GM10847 (cell line): ENCODE results near the gene MREG.

Experiments
- POLR2A ChIP-seq: IDR thresholded peaks from 2 replicates; pipeline ENCODE4 v1.6.1; 2011; ENCODE audit not compliant: insufficient read length; ENCODE audit errors: extremely low read depth

The MREG gene

GRCh38 chr2:215920244-215921100, 92.9 kb downstream of the MREG start:
- no peak for TF ChIP-seq POLR2A

GRCh38 chr2:215919624-215920243, 93.6 kb downstream of the MREG start:
- no peak for TF ChIP-seq POLR2A

- TF ChIP-seq POLR2A, result no peak
These were observed 94.3 kb downstream of the MREG start for GRCh38 chr2:215918901-215919599.

- no peak for TF ChIP-seq POLR2A
These were observed 95.3 kb downstream of the MREG start for GRCh38 chr2:215917953-215918620.

DNA sequence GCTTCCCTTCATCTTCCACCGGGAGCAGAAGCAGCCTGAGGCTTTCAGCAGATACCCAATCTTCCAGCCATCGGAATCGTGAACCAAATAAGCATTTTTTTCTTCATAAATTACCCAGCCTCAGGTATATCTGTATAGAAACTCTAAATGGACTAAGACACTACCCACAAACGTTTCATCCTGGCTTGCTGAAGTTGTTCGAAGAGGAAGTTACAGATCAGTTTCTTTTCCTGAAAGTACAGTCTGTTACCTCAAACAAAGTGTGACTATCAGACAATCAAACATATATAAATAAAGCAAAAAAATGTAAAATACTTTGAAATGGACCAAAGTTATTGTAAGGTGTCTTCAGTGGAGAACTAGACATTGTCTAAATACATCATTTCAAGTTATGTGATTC, 97.9 kb downstream of the MREG start:
- TF ChIP-seq POLR2A, result no peak

GRCh38 chr2:215914777-215915165, 98.6 kb downstream of the MREG start:
- TF ChIP-seq POLR2A, result no peak

DNA sequence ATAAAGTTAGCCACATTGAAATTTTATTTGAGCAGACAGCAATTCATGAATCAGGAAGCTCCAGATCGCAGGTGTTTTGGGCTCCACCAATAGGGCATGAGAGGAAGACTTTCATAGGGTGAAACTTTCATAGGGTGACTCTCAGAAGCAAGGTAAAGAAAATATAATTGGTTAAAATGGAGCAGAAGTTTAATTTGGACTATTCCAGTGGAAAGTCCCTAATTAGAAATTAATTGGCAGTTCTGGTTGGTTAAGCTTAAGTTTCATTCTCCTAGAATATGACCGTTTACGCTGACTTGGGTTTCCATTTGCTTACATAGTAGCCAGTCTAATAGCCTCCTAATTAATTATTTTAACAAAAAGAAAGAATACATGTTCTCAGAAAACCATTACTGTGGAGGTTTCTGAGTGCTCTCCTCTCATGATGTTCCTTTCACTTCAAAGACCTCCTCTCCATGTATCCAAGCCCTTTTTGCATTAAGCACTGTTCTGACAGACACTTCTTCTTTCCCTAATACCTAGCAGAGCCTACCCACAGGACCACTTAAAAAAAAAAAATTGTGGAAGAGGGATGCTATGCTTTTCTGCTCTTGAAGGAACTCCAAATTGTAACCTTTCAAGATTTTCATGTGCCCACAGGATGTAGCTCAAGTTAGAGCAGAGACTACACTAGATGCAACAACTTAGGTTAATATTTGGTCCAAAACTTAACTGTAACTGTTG, 99.1 kb downstream of the MREG start:
- no peak for TF ChIP-seq POLR2A

DNA sequence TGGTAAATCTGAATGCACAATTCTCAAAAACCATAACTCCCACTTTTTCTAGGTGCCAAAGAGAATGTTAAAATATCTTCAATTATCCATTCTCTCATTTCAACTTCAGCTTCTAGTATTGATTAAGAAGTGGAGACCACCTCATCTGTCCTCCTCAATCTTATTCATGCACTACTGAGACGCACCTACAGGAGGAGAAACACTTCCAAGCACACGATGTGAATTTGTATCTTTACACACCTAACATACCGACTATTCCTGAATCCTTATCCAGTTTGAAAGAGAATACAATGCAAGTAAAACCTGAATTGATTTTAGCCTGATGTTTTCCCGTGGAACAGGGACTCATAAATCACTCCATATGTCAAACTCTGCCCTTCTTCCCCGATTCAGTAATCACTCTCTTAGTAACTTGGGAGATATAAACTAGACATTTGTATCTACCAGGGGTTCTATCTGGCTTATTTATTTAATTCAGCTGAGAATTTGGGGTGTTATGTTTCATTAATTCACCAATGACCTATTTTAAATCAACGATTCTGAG, 101.0 kb downstream of the MREG start:
- no peak for TF ChIP-seq POLR2A

GRCh38 chr2:215911301-215912085, 101.9 kb downstream of the MREG start:
- no peak for TF ChIP-seq POLR2A

DNA sequence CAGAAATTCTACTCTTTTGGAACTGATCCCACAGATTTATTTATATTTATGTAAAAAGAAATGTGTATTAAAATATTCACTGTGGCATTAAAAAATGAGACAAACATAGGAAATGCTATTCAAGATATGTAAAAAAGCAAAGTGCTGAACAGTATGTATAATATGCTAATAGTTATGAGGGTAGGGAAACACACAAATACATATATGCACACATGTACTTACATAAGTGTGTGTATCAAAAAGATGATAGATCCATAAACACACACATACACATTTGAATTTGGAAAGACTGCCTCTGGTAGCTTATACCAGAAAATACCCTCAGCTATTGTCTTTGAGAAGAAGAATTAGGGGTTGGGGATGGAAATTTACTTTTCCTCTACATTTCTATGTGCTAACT, 103.2 kb downstream of the MREG start:
- TF ChIP-seq POLR2A, result no peak

DNA sequence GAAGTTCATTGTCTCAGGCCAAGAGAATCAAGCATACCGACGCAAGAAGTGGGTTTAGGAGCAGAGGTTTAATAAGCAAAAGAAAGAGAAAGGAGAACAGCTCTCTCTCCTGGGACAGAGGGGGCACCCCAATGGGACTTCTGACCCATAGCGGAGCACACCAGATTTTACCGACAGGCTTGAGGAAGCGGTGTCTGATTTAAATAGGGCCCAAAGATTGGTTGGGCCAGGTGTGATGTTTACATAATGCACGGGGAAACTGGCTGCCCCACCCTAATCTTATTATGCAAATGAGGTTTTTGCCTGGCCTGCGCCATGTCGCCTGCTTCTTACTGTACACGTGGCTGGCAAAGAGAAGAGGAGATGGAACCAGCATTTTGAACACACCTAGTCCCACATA, 106.2 kb downstream of the MREG start:
- no peak for TF ChIP-seq POLR2A

DNA sequence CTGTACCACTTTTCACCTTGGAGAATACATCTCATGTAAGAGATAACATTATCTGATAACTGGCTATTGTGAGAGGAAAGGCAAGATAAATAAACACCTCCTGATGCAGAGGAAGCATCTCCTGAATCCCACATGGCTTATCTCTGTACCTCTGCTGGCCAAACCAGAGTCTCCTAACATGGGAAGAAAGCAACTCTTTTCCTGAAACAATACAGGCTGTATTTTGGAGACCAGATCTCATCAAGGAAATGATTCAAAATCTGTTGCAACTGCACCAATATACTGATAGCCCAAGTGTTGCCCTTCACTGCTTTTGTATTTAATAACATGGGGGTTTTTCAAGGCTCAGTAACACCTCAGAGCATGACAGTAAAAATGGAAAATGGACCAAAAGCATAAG, 106.9 kb downstream of the MREG start:
- TF ChIP-seq POLR2A, result no peak

DNA sequence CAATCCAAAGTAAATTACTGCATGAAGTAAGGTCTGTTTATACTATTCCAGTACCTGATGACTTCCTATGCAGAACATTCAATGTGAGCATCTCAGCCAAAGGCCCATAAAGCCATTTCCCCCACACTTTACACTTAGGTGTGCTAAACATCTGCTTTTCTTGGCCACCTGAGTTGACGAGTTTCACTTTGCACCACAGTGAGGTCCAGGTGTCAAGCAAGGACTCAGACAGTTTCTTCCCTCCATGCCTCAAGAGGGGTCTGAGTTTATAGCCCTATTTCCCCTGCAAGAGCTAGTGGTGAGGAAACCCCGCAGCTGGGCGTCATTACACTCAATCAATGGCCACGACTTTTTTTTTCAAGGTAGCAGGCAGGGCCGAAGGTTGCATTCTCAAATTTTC, 107.7 kb downstream of the MREG start:
- TF ChIP-seq POLR2A, result no peak

GRCh38 chr2:215904101-215904500, 109.2 kb downstream of the MREG start:
- no peak for TF ChIP-seq POLR2A

DNA sequence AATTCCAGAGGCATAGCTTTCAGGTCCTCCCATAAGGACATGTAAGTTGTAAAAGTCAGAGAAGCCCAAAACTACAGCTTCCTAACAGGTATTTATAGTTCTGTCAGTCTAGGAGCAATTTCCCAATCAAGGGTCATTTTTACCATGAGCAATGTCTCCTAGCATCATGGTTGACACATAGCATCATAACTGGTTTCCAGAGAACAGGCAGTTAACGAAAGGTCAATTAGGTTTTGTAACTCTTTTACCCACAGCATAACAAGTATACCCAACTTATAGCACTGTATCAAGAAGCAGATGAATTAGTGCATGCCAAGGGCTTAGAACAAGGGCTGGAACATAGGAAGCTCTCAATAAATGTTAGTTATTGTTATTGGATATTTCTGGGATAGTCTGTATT, 110.1 kb downstream of the MREG start:
- TF ChIP-seq POLR2A, result no peak
